HepG2 (cell line): Measurements from ENCODE around the gene AFDN. TPM values are rescaled to one million over a fixed set of nuclear protein-coding genes. Genes with fewer than 3 reads are reported as not detected.

ENCODE experiments used
- DRAP1 ChIP-seq: IDR thresholded peaks from 2 replicates; pipeline ENCODE4 v1.6.1; 2016; ENCODE audit warnings: missing genetic modification reagents, missing compliant biosample characterization
- FOXC1 ChIP-seq: sonication (generic); formaldehyde crosslinking; IDR thresholded peaks from 2 replicates; pipeline ENCODE4 v1.8.0; 2022; ENCODE audit warnings: mild to moderate bottlenecking, missing genetic modification reagents, borderline replicate concordance
- FOXK2 ChIP-seq: fragments of 450-650 bp; IDR thresholded peaks from 2 replicates; pipeline ENCODE4 v1.6.1; 2016
- HOXA5 ChIP-seq: sonication (generic); formaldehyde crosslinking; IDR thresholded peaks from 2 replicates; pipeline ENCODE4 v1.4.0; 2020; ENCODE audit warnings: missing genetic modification reagents
- HOXA7 ChIP-seq: sonication (generic); formaldehyde crosslinking; IDR thresholded peaks from 2 replicates; pipeline ENCODE4 v1.8.1; 2022; ENCODE audit warnings: mild to moderate bottlenecking, missing genetic modification reagents, moderate library complexity
- KDM6A ChIP-seq: IDR thresholded peaks from 2 replicates; pipeline ENCODE4 v1.6.1; 2016; ENCODE audit warnings: low read depth
- MED13 ChIP-seq: sonication (generic); formaldehyde crosslinking; IDR thresholded peaks from 2 replicates; pipeline ENCODE4 v1.5.0; 2020; ENCODE audit warnings: missing genetic modification reagents
- RBM22 ChIP-seq: fragments of 200-400 bp; formaldehyde crosslinking; optimal IDR thresholded peaks from 2 replicates; pipeline ENCODE3; 2017; ENCODE audit warnings: mild to moderate bottlenecking, low read length, moderate library complexity
- XBP1 ChIP-seq: sonication (generic); formaldehyde crosslinking; IDR thresholded peaks from 2 replicates; pipeline ENCODE4 v1.5.0; 2020; ENCODE audit warnings: missing genetic modification reagents
- YY1 ChIP-seq: IDR thresholded peaks from 2 replicates; pipeline ENCODE4 v1.6.1; 2011; ENCODE audit warnings: low read length, low read depth, moderate library complexity, mild to moderate bottlenecking; ENCODE audit not compliant: insufficient read depth, insufficient replicate concordance
- ZBED4 ChIP-seq: sonication (generic); formaldehyde crosslinking; IDR thresholded peaks from 2 replicates; pipeline ENCODE4 v1.4.0; 2020; ENCODE audit warnings: missing genetic modification reagents, borderline replicate concordance
- ZNF180 ChIP-seq: sonication (generic); formaldehyde crosslinking; IDR thresholded peaks from 2 replicates; pipeline ENCODE4 v1.4.0; 2020; ENCODE audit warnings: low read depth, missing genetic modification reagents, borderline replicate concordance
- ZNF343 ChIP-seq: sonication (generic); formaldehyde crosslinking; IDR thresholded peaks from 2 replicates; pipeline ENCODE4 v1.4.0; 2020; ENCODE audit warnings: mild to moderate bottlenecking, missing genetic modification reagents
- ZNF512B ChIP-seq: sonication (generic); formaldehyde crosslinking; IDR thresholded peaks from 2 replicates; pipeline ENCODE4 v1.5.1; 2020; ENCODE audit warnings: missing genetic modification reagents, mild to moderate bottlenecking, borderline replicate concordance
- ZNF546 ChIP-seq: sonication (generic); formaldehyde crosslinking; conservative IDR thresholded peaks from 2 replicates; pipeline ENCODE4 v1.8.1; 2023; ENCODE audit warnings: mild to moderate bottlenecking, missing genetic modification reagents
- ZNF737 ChIP-seq: sonication (generic); formaldehyde crosslinking; IDR thresholded peaks from 2 replicates; pipeline ENCODE4 v1.5.0; 2020; ENCODE audit warnings: missing genetic modification reagents, mild to moderate bottlenecking, borderline replicate concordance
- ZNF747 ChIP-seq: sonication (generic); formaldehyde crosslinking; IDR thresholded peaks from 2 replicates; pipeline ENCODE4 v1.8.1; 2023; ENCODE audit warnings: missing genetic modification reagents, mild to moderate bottlenecking, borderline replicate concordance
- ZNF75D ChIP-seq: sonication (generic); formaldehyde crosslinking; IDR thresholded peaks from 2 replicates; pipeline ENCODE4 v1.8.1; 2023; ENCODE audit warnings: missing genetic modification reagents, mild to moderate bottlenecking, borderline replicate concordance
- polyA plus RNA-seq, 8 experiments: library from polyadenylated mRNA; depleted of rRNA in 3 of 8; stranded (reverse) in 7 of 8; unstranded in 1 of 8; fragments of >200 nt; fragmentation: Illumina TruSeq in 4 of 8; extraction: Trizol in 4 of 8; gene quantifications; 2 replicates each; pipeline versions ENCODE4 v1.2.1 to v1.2.3, GENCODE V29; 2011 to 2016; ENCODE audit warnings: low read depth in 4 of 8, missing spikeins in 1 of 8, mixed read lengths in 1 of 8; ENCODE audit not compliant: insufficient read depth in 1 of 8
- total RNA-seq, 5 experiments: library from RNA; depleted of rRNA; stranded (reverse); fragments of >200 nt; fragmentation: Illumina TruSeq; extraction: Trizol; gene quantifications; 2 replicates each; pipeline ENCODE4 v1.2.3, GENCODE V29; 2016; ENCODE audit warnings: low read depth in 1 of 5
- TF ChIP-seq, protein P1 (sequence below): sonication (generic); formaldehyde crosslinking; IDR thresholded peaks from 2 replicates; pipeline ENCODE4 v1.4.0; 2020; ENCODE audit warnings: missing genetic modification reagents

The AFDN gene
- total and polyA plus RNA-seq, 2 of the 13 experiments (the other 11 are each of a cell fraction or from before 2014, with no cell fraction given), result 136 to 151 TPM

GRCh38 chr6:167827583-167828324 is 1.0 kb downstream of the AFDN start (continued):
- TF ChIP-seq ZNF180 (CRISPR knock-in tag) (no peak), DRAP1 (CRISPR knock-in tag) (no peak), ZNF343 (CRISPR knock-in tag) (no peak), FOXK2 (no peak), XBP1 (CRISPR knock-in tag) (no peak), HOXA7 (CRISPR knock-in tag) (no peak), ZNF737 (CRISPR knock-in tag) (no peak), ZNF747 (CRISPR knock-in tag) (no peak), HOXA5 (peak; percentile 73; the same call in 1 of the 2 replicates), ZNF512B (CRISPR knock-in tag) (no peak), KDM6A (no peak), ZBED4 (CRISPR knock-in tag) (no peak), RBM22 (no peak), FOXC1 (CRISPR knock-in tag) (0 out of 2 replicates have a peak, but pooled peaks have one; percentile 26), MED13 (0 out of 2 replicates have a peak, but pooled peaks have one; percentile 26), YY1 (peak; percentile 47), ZNF75D (no peak), ZNF546 (no peak)
- TF ChIP-seq, protein P1, sequence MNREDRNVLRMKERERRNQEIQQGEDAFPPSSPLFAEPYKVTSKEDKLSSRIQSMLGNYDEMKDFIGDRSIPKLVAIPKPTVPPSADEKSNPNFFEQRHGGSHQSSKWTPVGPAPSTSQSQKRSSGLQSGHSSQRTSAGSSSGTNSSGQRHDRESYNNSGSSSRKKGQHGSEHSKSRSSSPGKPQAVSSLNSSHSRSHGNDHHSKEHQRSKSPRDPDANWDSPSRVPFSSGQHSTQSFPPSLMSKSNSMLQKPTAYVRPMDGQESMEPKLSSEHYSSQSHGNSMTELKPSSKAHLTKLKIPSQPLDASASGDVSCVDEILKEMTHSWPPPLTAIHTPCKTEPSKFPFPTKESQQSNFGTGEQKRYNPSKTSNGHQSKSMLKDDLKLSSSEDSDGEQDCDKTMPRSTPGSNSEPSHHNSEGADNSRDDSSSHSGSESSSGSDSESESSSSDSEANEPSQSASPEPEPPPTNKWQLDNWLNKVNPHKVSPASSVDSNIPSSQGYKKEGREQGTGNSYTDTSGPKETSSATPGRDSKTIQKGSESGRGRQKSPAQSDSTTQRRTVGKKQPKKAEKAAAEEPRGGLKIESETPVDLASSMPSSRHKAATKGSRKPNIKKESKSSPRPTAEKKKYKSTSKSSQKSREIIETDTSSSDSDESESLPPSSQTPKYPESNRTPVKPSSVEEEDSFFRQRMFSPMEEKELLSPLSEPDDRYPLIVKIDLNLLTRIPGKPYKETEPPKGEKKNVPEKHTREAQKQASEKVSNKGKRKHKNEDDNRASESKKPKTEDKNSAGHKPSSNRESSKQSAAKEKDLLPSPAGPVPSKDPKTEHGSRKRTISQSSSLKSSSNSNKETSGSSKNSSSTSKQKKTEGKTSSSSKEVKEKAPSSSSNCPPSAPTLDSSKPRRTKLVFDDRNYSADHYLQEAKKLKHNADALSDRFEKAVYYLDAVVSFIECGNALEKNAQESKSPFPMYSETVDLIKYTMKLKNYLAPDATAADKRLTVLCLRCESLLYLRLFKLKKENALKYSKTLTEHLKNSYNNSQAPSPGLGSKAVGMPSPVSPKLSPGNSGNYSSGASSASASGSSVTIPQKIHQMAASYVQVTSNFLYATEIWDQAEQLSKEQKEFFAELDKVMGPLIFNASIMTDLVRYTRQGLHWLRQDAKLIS (CRISPR knock-in tag), result peak; percentile 18; the same call in 1 of the 2 replicates
